K562 (cell line): Measurements from ENCODE around the gene PIGK. TPM values are rescaled to one million over a fixed set of nuclear protein-coding genes. Genes with fewer than 3 reads are reported as not detected.

Source experiments
- ATAC-seq: fragments of 200-7000 bp; cut with Tn5 transposase; 3 replicates; pipeline ENCODE4 v1.9.1; 2020; ENCODE audit warnings: moderate library complexity
- BruUV-seq: library from RNA; stranded (reverse); fragments of 400-500 nt; replicated peaks from 2 replicates; lab custom pipeline; 2021; lab: Mats Ljungman, UMichigan
- CTCF ChIA-PET: fragments of 300-600 bp; formaldehyde crosslinking; extraction: SDS; loops from one replicate; lab custom pipeline; 2021; ENCODE audit warnings: low intra/inter-chr PET ratio; lab: Yijun Ruan, JAX
- POLR2A ChIA-PET: fragments of 300-600, 350-650 bp; sonication (Branson Sonifier 250); formaldehyde crosslinking; extraction: SDS; loops from one replicate; lab custom pipeline; 2021; ENCODE audit warnings: antibody characterized with exemption, inconsistent platforms; lab: Yijun Ruan, JAX
- DNase-seq, 4 experiments: peaks; one replicate each; pipeline versions ENCODE4 v3.0.0 to v3.0.0-alpha.2; 2011 to 2018; ENCODE audit warnings: low spot score in 3 of 4, mixed read lengths in 3 of 4; ENCODE audit errors: extremely low read depth in 1 of 4
- FAIRE-seq: peaks from 2 replicates; lab custom pipeline; 2011; peaks lifted over from hg19 to GRCh38; lab: Jason Lieb, UNC
- H2AFZ ChIP-seq: 2 replicates; pipeline ENCODE4 v1.6.0; 2011; ENCODE audit warnings: low read depth, low read length, control low read depth, inconsistent platforms
- H3K27ac ChIP-seq: fragments of 200-600 bp; 3 replicates; pipeline ENCODE4 v1.8.0; 2011; ENCODE audit warnings: low read depth, mild to moderate bottlenecking, control low read depth, inconsistent platforms, low read length, moderate library complexity, mixed read lengths; ENCODE audit errors: extremely low read depth
- H3K27me3 ChIP-seq, 2 experiments: fragments of 300-600 bp in 1 of 2; 2 replicates in 1 of 2; 3 replicates in 1 of 2; pipeline versions ENCODE4 v1.6.0 to v1.8.0; 2011; ENCODE audit warnings: inconsistent platforms in 2 of 2, low read length in 2 of 2, mild to moderate bottlenecking in 1 of 2, mixed read lengths in 1 of 2, moderate library complexity in 1 of 2; ENCODE audit not compliant: control insufficient read depth in 2 of 2, insufficient read depth in 2 of 2
- H3K36me3 ChIP-seq: fragments of 300-600 bp; 3 replicates; pipeline ENCODE4 v1.8.0; 2011; ENCODE audit warnings: mild to moderate bottlenecking, low read length, inconsistent platforms; ENCODE audit not compliant: control insufficient read depth, insufficient read depth
- H3K4me1 ChIP-seq, 2 experiments: fragments of 200-600 bp in 1 of 2; replicated peaks in 1 of 2; 2 replicates in 1 of 2; 3 replicates in 1 of 2; pipeline versions ENCODE4 v1.5.1 to v1.8.0; 2011; ENCODE audit warnings: inconsistent platforms in 2 of 2, low read length in 2 of 2, mild to moderate bottlenecking in 1 of 2, mixed read lengths in 1 of 2, moderate library complexity in 1 of 2; ENCODE audit not compliant: control insufficient read depth in 2 of 2, insufficient read depth in 2 of 2
- H3K4me2 ChIP-seq: 2 replicates; pipeline ENCODE4 v1.6.1; 2011; ENCODE audit warnings: low read length, control low read depth, inconsistent platforms, mixed read lengths; ENCODE audit not compliant: insufficient read depth
- H3K4me3 ChIP-seq: fragments of 200-600 bp; sonication (generic), shearing (Covaris generic); 2 replicates; pipeline ENCODE4 v1.5.1; 2016; ENCODE audit warnings: control low read depth, inconsistent platforms
- H3K79me2 ChIP-seq: fragments of 200-600 bp; 3 replicates; pipeline ENCODE4 v1.8.0; 2011; ENCODE audit warnings: low read length, inconsistent platforms; ENCODE audit not compliant: control insufficient read depth, insufficient read depth
- H3K9ac ChIP-seq, 2 experiments: 2 replicates each; pipeline versions ENCODE4 v1.6.0 to v1.6.1; 2011; ENCODE audit warnings: low read depth in 2 of 2, low read length in 2 of 2, control low read depth in 1 of 2, inconsistent platforms in 1 of 2, mild to moderate bottlenecking in 1 of 2, mixed read lengths in 1 of 2; ENCODE audit not compliant: insufficient read depth in 1 of 2
- H3K9me1 ChIP-seq: one replicate; pipeline ENCODE4 v1.6.0; 2011; ENCODE audit warnings: inconsistent platforms, mild to moderate bottlenecking, low read length, moderate library complexity; ENCODE audit not compliant: control insufficient read depth, insufficient read depth
- H3K9me3 ChIP-seq: replicated peaks from 2 replicates; pipeline ENCODE4 v1.5.1; 2011; ENCODE audit warnings: low read depth, low read length, inconsistent platforms; ENCODE audit not compliant: control insufficient read depth, insufficient read depth
- H4K20me1 ChIP-seq: replicated peaks from 2 replicates; pipeline ENCODE4 v1.6.1; 2011; ENCODE audit warnings: low read length, inconsistent platforms, mixed read lengths; ENCODE audit not compliant: control insufficient read depth, insufficient read depth
- ASH1L ChIP-seq: fragments of 450-650 bp; IDR thresholded peaks from 2 replicates; pipeline ENCODE4 v1.6.1; 2018; ENCODE audit warnings: borderline replicate concordance, mild to moderate bottlenecking, low read depth; ENCODE audit not compliant: partially characterized antibody
- FOXJ2 ChIP-seq: fragments of 200-800 bp; sonication (Bioruptor generic); IDR thresholded peaks from 2 replicates; pipeline ENCODE4 v1.6.1; 2016; ENCODE audit warnings: missing genetic modification characterization, missing compliant biosample characterization
- GTF2E2 ChIP-seq: fragments of 200-800 bp; sonication (Bioruptor generic); IDR thresholded peaks from 2 replicates; pipeline ENCODE4 v1.6.1; 2016; ENCODE audit warnings: missing genetic modification characterization, missing compliant biosample characterization
- GTF2F1 ChIP-seq: IDR thresholded peaks from 2 replicates; pipeline ENCODE4 v1.6.1; 2011; ENCODE audit warnings: low read depth, low read length, improper control_type of control experiment
- MIER1 ChIP-seq: fragments of 450-650 bp; IDR thresholded peaks from 2 replicates; pipeline ENCODE4 v1.6.1; 2016; ENCODE audit warnings: antibody characterized with exemption, mild to moderate bottlenecking, low read depth
- POLR3A ChIP-seq: IDR thresholded peaks from 2 replicates; pipeline ENCODE4 v1.6.1; 2011; ENCODE audit warnings: borderline replicate concordance, mild to moderate bottlenecking, moderate library complexity; ENCODE audit not compliant: insufficient read length, insufficient read depth; ENCODE audit errors: extremely low read depth
- ZNF398 ChIP-seq: fragments of 250-450 bp; sonication (Bioruptor Pico); IDR thresholded peaks from 2 replicates; pipeline ENCODE4 v1.8.0; 2021; ENCODE audit warnings: moderate library complexity, mild to moderate bottlenecking, inconsistent platforms
- ZNF75A ChIP-seq: fragments of 450-650 bp; formaldehyde crosslinking; IDR thresholded peaks from 2 replicates; pipeline ENCODE4 v1.4.0; 2020; ENCODE audit warnings: mild to moderate bottlenecking
- WGBS: fragments of 100-300 bp; shearing (Covaris generic); methylation state at CpG from one replicate; pipeline ENCODE4 v1.1.6; 2016; ENCODE audit warnings: low coverage, mixed read lengths; ENCODE audit not compliant: insufficient coverage; ENCODE audit errors: missing lambda C conversion rate; 5-methylcytosine and 5-hydroxymethylcytosine counted together
- in situ Hi-C: fragments of 300-500 bp; cut with MboI; formaldehyde crosslinking; loops from 4 replicates; pipeline ENCODE4 v1.15.0; 2018; ENCODE audit warnings: inconsistent platforms, mixed read lengths
- intact Hi-C: fragments of 100-400 bp; cut with micrococcal nuclease; formaldehyde crosslinking; loops from 2 replicates; pipeline ENCODE4 v1.14.2; 2022
- polyA plus RNA-seq, 8 experiments: library from polyadenylated mRNA; depleted of rRNA in 4 of 8; stranded (reverse) in 5 of 8; unstranded in 3 of 8; fragments of >200 nt; fragmentation: Nextera tagmentation in 2 of 8; fragmentation: Illumina TruSeq in 1 of 8; extraction: Ambion mirVana in 2 of 8; extraction: Trizol in 1 of 8; gene quantifications; 2 replicates each; pipeline versions ENCODE4 v1.2.1 to v1.2.3, GENCODE V29; 2011 to 2014; ENCODE audit warnings: inconsistent platforms in 1 of 8, missing spikeins in 1 of 8
- total RNA-seq, 7 experiments: library from RNA; depleted of rRNA in 6 of 7; stranded (reverse); fragments of >200 nt in 6 of 7; fragmentation: Illumina TruSeq in 2 of 7; extraction: Trizol in 2 of 7; gene quantifications; 2 replicates each; pipeline versions ENCODE4 v1.2.1 to v1.2.3, GENCODE V29; 2011 to 2021; ENCODE audit warnings: low replicate concordance in 1 of 7
- TF ChIP-seq, protein P1 (sequence below): sonication (generic); formaldehyde crosslinking; IDR thresholded peaks from 2 replicates; pipeline ENCODE4 v1.8.0; 2022; ENCODE audit warnings: mild to moderate bottlenecking, missing genetic modification reagents, borderline replicate concordance
- TF ChIP-seq, protein P2 (sequence below), 2 experiments: fragments of 450-650 bp; IDR thresholded peaks; 2 replicates each; pipeline ENCODE4 v1.6.1; 2016

PIGK gene
- total and polyA plus RNA-seq, 9 of the 15 experiments (the other 6 are each of a cell fraction or from before 2014, with no cell fraction given): 15.7 to 59.5 (median 29.9) TPM

DNA sequence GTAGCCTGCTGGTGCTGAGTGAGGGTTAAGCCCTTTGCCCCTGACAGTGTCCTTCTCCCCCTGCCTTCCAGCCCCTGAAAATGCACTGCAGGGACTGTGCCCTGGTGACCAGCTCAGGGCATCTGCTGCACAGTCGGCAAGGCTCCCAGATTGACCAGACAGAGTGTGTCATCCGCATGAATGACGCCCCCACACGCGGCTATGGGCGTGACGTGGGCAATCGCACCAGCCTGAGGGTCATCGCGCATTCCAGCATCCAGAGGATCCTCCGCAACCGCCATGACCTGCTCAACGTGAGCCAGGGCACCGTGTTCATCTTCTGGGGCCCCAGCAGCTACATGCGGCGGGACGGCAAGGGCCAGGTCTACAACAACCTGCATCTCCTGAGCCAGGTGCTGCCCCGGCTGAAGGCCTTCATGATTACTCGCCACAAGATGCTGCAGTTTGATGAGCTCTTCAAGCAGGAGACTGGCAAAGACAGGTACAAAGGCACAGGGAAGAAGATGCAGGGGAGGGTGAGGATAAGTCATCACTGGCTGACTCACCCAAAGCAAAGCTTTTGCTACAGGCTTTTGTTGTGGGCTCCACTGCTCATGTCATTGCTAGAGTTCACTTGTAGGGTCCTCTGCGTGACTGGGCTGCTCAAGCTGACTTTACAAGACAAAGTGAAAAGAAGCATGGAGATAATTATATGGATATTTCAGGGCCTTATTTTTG is 174.9 kb downstream of the PIGK start:
- Histone ChIP-seq H3K79me2 (no peaks in the 10 kb centered on the region), H3K9me1 (no peaks in the 10 kb centered on the region), H3K36me3 (no peaks in the 10 kb centered on the region), H3K4me2 (no peak overlapping the region), H3K27me3 (peaks cover 0 to 12% of the 10 kb centered on the region in 2 experiments; a peak in 2 of 5 replicates), H3K4me3 (no peak overlapping the region), H2AFZ (no peak overlapping the region), H3K9ac (no peak overlapping the region), H3K27ac (no peak overlapping the region), H3K4me1 (0 out of 5 replicates have a peak, but pooled peaks cover 0 to 3% of the 10 kb centered on the region in 2 experiments), H4K20me1 (no peaks in the 10 kb centered on the region), H3K9me3 (no peaks in the 10 kb centered on the region)
- intact Hi-C loops (no loop called here), in situ Hi-C loops (no loop called here)
- no TSS peak for BruUV-seq
- POLR2A ChIA-PET: interaction anchor here (1.2 kb wide), 1 partner anchor 35 kb away, joined by 3 read pairs; no protein-coding TSS in a partner anchor
- CTCF ChIA-PET: no interaction called here
- no peak for FAIRE-seq
- ATAC-seq: no peak
- WGBS: under 1% methylated on average over 20 of the region's 20 CpGs
- no peak for DNase-seq
- TF ChIP-seq ASH1L (no peak), ZNF75A (CRISPR knock-in tag) (no peak), MIER1 (no peak), GTF2E2 (tag) (no peak), GTF2F1 (no peak), POLR3A (no peak), FOXJ2 (no peak), ZNF398 (CRISPR knock-in tag) (no peak)
- TF ChIP-seq, protein P1, sequence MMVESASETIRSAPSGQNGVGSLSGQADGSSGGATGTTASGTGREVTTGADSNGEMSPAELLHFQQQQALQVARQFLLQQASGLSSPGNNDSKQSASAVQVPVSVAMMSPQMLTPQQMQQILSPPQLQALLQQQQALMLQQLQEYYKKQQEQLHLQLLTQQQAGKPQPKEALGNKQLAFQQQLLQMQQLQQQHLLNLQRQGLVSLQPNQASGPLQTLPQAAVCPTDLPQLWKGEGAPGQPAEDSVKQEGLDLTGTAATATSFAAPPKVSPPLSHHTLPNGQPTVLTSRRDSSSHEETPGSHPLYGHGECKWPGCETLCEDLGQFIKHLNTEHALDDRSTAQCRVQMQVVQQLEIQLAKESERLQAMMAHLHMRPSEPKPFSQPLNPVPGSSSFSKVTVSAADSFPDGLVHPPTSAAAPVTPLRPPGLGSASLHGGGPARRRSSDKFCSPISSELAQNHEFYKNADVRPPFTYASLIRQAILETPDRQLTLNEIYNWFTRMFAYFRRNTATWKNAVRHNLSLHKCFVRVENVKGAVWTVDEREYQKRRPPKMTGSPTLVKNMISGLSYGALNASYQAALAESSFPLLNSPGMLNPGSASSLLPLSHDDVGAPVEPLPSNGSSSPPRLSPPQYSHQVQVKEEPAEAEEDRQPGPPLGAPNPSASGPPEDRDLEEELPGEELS (CRISPR knock-in tag): no peak
- TF ChIP-seq, protein P2, sequence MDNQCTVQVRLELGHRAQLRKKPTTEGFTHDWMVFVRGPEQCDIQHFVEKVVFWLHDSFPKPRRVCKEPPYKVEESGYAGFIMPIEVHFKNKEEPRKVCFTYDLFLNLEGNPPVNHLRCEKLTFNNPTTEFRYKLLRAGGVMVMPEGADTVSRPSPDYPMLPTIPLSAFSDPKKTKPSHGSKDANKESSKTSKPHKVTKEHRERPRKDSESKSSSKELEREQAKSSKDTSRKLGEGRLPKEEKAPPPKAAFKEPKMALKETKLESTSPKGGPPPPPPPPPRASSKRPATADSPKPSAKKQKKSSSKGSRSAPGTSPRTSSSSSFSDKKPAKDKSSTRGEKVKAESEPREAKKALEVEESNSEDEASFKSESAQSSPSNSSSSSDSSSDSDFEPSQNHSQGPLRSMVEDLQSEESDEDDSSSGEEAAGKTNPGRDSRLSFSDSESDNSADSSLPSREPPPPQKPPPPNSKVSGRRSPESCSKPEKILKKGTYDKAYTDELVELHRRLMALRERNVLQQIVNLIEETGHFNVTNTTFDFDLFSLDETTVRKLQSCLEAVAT (IDR thresholded peaks at IDR 0.05): no peak
